ENCODE data around the gene AURKA.

The AURKA gene

DNA sequence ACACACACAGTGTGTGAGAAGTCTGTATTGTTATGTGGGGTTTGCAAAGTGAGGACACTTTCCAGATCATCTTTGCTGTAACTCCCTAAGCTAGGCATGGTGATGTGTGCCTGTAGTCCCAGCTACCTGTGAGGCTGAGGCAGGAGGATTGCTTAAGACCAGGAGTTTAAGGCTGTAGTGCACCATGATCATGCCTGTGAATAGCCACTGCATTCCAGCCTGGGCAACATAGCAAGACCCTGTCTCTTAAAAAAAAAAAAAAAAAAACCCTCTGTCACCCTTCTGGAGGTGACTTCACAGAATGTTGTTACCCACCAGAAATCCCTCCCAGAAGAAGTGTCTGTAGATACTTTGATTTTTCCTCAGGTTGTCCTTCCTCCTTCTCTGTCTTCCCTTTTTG lies 34.9 kb upstream of the AURKA start:
- no peak for TF ChIP-seq CTCF (IDR thresholded peaks at IDR 0.05)

DNA sequence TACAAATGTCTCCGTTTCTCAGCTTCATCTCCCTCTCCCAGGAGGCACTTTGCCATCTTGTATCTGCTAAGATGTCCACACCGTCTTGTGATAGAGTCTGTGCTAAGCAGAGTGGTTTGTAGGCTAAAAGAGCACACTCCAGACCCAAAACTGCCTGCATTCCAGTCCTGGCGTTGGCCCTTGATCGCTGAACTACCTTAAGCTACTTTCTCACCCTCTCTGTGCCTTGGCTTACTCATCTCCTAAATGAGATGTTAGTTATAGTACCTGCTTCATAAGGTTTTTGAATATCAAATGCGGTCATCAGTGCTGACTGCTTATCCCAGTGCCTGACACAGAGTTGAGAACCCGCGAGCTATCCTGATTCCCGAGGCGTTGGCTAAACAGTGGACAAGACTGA lies 34.0 kb upstream of the AURKA start:
- TF ChIP-seq CTCF (IDR thresholded peaks at IDR 0.05): no peak

DNA sequence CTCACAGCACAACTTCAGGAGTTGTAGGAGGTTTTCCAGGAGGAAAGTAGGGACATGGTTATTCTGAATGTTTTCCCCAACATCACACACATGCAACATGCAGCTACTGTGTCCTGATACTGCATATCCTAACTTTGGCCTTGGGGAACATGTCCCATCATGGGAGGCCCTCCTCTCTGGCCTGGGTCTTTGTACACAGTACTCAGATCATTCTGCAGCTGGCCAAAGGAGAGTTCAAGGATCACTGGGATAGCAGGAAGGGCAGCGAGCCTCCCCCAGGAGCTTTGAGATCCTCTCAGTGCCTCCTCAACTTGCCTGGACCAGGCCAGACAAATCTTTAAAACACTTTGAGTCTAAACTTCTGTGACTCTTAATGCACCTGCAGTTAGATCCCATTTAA lies 32.9 kb upstream of the AURKA start:
- no peak for TF ChIP-seq CTCF (IDR thresholded peaks at IDR 0.05)

DNA sequence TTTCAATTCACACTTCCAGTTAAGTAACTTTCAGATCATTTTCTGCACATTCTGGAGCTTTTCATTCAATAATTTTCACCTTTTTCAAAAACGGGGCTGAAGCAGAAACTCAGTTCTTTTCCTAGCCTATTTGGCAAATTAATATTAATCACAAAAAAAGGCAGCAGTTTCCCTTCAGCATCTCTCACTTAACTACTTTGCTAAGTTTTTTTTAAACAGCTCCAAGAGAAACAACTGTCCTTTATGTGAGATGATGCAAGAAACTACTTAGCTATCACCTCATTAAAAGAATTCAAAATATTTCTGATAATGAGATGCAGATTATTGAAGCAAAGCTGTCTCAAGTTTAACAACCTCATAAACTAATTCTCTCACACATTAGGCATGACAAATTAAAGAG lies 31.9 kb upstream of the AURKA start:
- no peak for TF ChIP-seq CTCF (IDR thresholded peaks at IDR 0.05)

DNA sequence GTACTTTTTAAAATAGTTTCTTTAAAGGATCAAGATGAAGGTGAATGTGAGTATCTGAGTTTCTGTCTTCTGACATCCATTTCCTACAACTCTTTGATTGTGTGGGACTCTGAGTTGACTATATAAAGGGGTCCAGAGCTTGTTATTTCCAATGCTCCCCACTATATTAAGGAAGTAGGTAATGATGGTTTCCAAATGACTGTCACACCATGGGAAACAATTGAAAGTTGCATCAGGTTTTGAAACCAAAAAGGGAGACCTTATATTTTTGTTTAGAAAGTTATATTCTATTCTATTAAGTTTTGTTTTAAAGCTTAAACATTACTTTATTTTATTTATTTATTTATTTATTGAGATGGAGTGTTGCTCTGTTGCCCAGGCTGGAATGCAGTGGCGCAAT lies 31.2 kb upstream of the AURKA start:
- no peak for TF ChIP-seq CTCF (IDR thresholded peaks at IDR 0.05)

- no peak for TF ChIP-seq CTCF (IDR thresholded peaks at IDR 0.05)
Observed at GRCh38 chr20:56422824-56423189, 30.8 kb upstream of the AURKA start.

GRCh38 chr20:56422076-56422823 lies 30.2 kb upstream of the AURKA start:
- TF ChIP-seq CTCF (IDR thresholded peaks at IDR 0.05): no peak

All from LNCAP (cell line).